Neural cell (in vitro differentiated cells): Measurements from ENCODE around the gene ARFGAP1. TPM values are rescaled to one million over a fixed set of nuclear protein-coding genes. Genes with fewer than 3 reads are reported as not detected.

ENCODE experiments used
- H2AFZ ChIP-seq: fragments of 200-600, 300-800 bp; sonication (generic), shearing (Covaris generic); 2 replicates; pipeline ENCODE4 v1.6.0; 2014; ENCODE audit warnings: low read depth, mild to moderate bottlenecking, antibody characterized with exemption, low read length, moderate library complexity
- H3F3A ChIP-seq: fragments of 200-600 bp; shearing (Covaris generic); 2 replicates; pipeline ENCODE4 v1.6.1; 2016; ENCODE audit warnings: mild to moderate bottlenecking, moderate library complexity, mixed read lengths, antibody characterized with exemption, low read length; ENCODE audit not compliant: insufficient read depth, poor library complexity, severe bottlenecking
- H3K27ac ChIP-seq: fragments of 200-600, 300-800 bp; sonication (generic), shearing (Covaris generic); 2 replicates; pipeline ENCODE4 v1.5.1; 2014; ENCODE audit warnings: mild to moderate bottlenecking, low read length, moderate library complexity
- H3K27me3 ChIP-seq: fragments of 300-800, 200-600 bp; sonication (generic), shearing (Covaris generic); 2 replicates; pipeline ENCODE4 v1.6.0; 2014; ENCODE audit warnings: mild to moderate bottlenecking, low read depth, low read length, moderate library complexity; ENCODE audit not compliant: insufficient read depth
- H3K36me3 ChIP-seq: fragments of 300-800, 200-600 bp; sonication (generic), shearing (Covaris generic); 2 replicates; pipeline ENCODE4 v1.5.1; 2014; ENCODE audit warnings: mild to moderate bottlenecking, antibody characterized with exemption, low read length, moderate library complexity; ENCODE audit not compliant: insufficient read depth
- H3K4me2 ChIP-seq: fragments of 300-800, 200-600 bp; sonication (generic), shearing (Covaris generic); 2 replicates; pipeline ENCODE4 v1.6.0; 2014; ENCODE audit warnings: mild to moderate bottlenecking, low read length
- H3K4me3 ChIP-seq: fragments of 300-800, 200-600 bp; sonication (generic), shearing (Covaris generic); 2 replicates; pipeline ENCODE4 v1.5.1; 2014; ENCODE audit warnings: mild to moderate bottlenecking, low read length, moderate library complexity
- H3K79me2 ChIP-seq: fragments of 200-600 bp; shearing (Covaris generic); replicated peaks from 2 replicates; pipeline ENCODE4 v1.6.0; 2014; ENCODE audit warnings: mild to moderate bottlenecking, low read length, moderate library complexity; ENCODE audit not compliant: insufficient read depth
- H3K9ac ChIP-seq: fragments of 300-800, 200-600 bp; sonication (generic), shearing (Covaris generic); 2 replicates; pipeline ENCODE4 v1.6.1; 2016; ENCODE audit warnings: mild to moderate bottlenecking, low read length, mixed read lengths
- H3K9me2 ChIP-seq: fragments of 200-600 bp; shearing (Covaris generic); 2 replicates; pipeline ENCODE4 v1.6.1; 2016; ENCODE audit warnings: mild to moderate bottlenecking, low read length, mixed read lengths; ENCODE audit not compliant: insufficient read depth
- H3K9me3 ChIP-seq: fragments of 200-600, 300-800 bp; sonication (generic), shearing (Covaris generic); 2 replicates; pipeline ENCODE4 v1.6.1; 2016; ENCODE audit warnings: mild to moderate bottlenecking, mixed run types, low read length, moderate library complexity, mixed read lengths
- H4K20me1 ChIP-seq: fragments of 200-600 bp; shearing (Covaris generic); 2 replicates; pipeline ENCODE4 v1.6.1; 2016; ENCODE audit warnings: mild to moderate bottlenecking, mixed run types; ENCODE audit not compliant: insufficient read depth
- EP300 ChIP-seq: fragments of 450-650 bp; conservative IDR thresholded peaks from 2 replicates; pipeline ENCODE4 v1.6.1; 2014; ENCODE audit warnings: antibody characterized with exemption, mild to moderate bottlenecking, moderate library complexity; ENCODE audit not compliant: poor library complexity, severe bottlenecking
- EZH2 ChIP-seq: fragments of 200-600, 300-800 bp; shearing (Covaris generic), sonication (generic); IDR thresholded peaks from 2 replicates; pipeline ENCODE4 v1.6.1; 2014; ENCODE audit warnings: antibody characterized with exemption, low read length, borderline replicate concordance, mild to moderate bottlenecking; ENCODE audit not compliant: insufficient read depth, poor library complexity, severe bottlenecking
- MXI1 ChIP-seq: fragments of 450-650 bp; conservative IDR thresholded peaks from 2 replicates; pipeline ENCODE4 v1.6.1; 2014; ENCODE audit warnings: antibody characterized with exemption, mild to moderate bottlenecking; ENCODE audit not compliant: poor library complexity, severe bottlenecking
- POLR2AphosphoS5 ChIP-seq: IDR thresholded peaks from 2 replicates; pipeline ENCODE4 v1.6.1; 2012
- RAD21 ChIP-seq: fragments of 450-650 bp; conservative IDR thresholded peaks from 2 replicates; pipeline ENCODE4 v1.6.1; 2014; ENCODE audit warnings: antibody characterized with exemption, mild to moderate bottlenecking, moderate library complexity
- SMC3 ChIP-seq: fragments of 450-650 bp; conservative IDR thresholded peaks from 2 replicates; pipeline ENCODE4 v1.6.1; 2014; ENCODE audit warnings: antibody characterized with exemption, mild to moderate bottlenecking, moderate library complexity; ENCODE audit not compliant: poor library complexity
- TAF1 ChIP-seq: IDR thresholded peaks from 2 replicates; pipeline ENCODE4 v1.6.1; 2012; ENCODE audit warnings: low read depth
- polyA plus RNA-seq: library from polyadenylated mRNA; depleted of rRNA; stranded (reverse); fragments of >200 nt; gene quantifications from 2 replicates; pipeline ENCODE4 v1.2.3, GENCODE V29; 2014
- TF ChIP-seq, protein P1 (sequence below): fragments of 450-650 bp; IDR thresholded peaks from 2 replicates; pipeline ENCODE4 v1.5.1; 2014; ENCODE audit warnings: antibody characterized with exemption, mild to moderate bottlenecking, moderate library complexity; ENCODE audit not compliant: poor library complexity, severe bottlenecking
- TF ChIP-seq, protein P2 (sequence below): IDR thresholded peaks from 2 replicates; pipeline ENCODE4 v1.6.1; 2012; ENCODE audit warnings: borderline replicate concordance

The ARFGAP1 gene
- polyA plus RNA-seq, 1 donor from 2014 or later: 70.2 TPM

DNA sequence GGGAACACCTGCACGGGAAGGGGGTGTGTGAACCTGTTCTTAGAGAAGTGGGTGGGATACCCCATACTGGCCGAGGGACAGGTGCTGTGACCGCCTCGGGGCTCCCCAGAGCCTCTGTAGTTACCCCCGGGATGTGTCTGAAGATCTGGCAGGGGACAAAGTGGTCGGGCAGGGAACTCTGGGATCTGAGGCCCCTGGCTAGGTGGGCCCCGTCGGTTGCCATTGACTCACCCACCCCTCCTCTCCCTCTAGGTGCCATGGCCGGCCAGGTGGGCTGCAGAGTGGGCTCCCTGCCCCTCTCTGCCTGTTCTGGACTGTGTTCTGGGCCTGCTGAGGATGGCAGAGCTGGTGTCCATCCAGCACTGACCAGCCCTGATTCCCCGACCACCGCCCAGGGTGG is 32.6 kb upstream of the ARFGAP1 start:
- no peak overlapping the region for H3K9ac ChIP-seq
- H3K4me3 ChIP-seq: no peak overlapping the region
- H3K9me3 ChIP-seq: no peaks in the 10 kb centered on the region
- TF ChIP-seq EP300 (no peak), RAD21 (no peak), SMC3 (no peak), EZH2 (no peak), POLR2AphosphoS5 (no peak), MXI1 (no peak), TAF1 (no peak)
- TF ChIP-seq, protein P1, sequence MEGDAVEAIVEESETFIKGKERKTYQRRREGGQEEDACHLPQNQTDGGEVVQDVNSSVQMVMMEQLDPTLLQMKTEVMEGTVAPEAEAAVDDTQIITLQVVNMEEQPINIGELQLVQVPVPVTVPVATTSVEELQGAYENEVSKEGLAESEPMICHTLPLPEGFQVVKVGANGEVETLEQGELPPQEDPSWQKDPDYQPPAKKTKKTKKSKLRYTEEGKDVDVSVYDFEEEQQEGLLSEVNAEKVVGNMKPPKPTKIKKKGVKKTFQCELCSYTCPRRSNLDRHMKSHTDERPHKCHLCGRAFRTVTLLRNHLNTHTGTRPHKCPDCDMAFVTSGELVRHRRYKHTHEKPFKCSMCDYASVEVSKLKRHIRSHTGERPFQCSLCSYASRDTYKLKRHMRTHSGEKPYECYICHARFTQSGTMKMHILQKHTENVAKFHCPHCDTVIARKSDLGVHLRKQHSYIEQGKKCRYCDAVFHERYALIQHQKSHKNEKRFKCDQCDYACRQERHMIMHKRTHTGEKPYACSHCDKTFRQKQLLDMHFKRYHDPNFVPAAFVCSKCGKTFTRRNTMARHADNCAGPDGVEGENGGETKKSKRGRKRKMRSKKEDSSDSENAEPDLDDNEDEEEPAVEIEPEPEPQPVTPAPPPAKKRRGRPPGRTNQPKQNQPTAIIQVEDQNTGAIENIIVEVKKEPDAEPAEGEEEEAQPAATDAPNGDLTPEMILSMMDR: no peak
- TF ChIP-seq, protein P2, sequence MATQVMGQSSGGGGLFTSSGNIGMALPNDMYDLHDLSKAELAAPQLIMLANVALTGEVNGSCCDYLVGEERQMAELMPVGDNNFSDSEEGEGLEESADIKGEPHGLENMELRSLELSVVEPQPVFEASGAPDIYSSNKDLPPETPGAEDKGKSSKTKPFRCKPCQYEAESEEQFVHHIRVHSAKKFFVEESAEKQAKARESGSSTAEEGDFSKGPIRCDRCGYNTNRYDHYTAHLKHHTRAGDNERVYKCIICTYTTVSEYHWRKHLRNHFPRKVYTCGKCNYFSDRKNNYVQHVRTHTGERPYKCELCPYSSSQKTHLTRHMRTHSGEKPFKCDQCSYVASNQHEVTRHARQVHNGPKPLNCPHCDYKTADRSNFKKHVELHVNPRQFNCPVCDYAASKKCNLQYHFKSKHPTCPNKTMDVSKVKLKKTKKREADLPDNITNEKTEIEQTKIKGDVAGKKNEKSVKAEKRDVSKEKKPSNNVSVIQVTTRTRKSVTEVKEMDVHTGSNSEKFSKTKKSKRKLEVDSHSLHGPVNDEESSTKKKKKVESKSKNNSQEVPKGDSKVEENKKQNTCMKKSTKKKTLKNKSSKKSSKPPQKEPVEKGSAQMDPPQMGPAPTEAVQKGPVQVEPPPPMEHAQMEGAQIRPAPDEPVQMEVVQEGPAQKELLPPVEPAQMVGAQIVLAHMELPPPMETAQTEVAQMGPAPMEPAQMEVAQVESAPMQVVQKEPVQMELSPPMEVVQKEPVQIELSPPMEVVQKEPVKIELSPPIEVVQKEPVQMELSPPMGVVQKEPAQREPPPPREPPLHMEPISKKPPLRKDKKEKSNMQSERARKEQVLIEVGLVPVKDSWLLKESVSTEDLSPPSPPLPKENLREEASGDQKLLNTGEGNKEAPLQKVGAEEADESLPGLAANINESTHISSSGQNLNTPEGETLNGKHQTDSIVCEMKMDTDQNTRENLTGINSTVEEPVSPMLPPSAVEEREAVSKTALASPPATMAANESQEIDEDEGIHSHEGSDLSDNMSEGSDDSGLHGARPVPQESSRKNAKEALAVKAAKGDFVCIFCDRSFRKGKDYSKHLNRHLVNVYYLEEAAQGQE: no peak
- no peaks in the 10 kb centered on the region for H3K79me2 ChIP-seq
- H4K20me1 ChIP-seq: no peaks in the 10 kb centered on the region
- H3K9me2 ChIP-seq: no peaks in the 10 kb centered on the region
- no peak overlapping the region for H3K27ac ChIP-seq
- H3K4me2 ChIP-seq: no peak overlapping the region
- no peaks in the 10 kb centered on the region for H3K36me3 ChIP-seq
- no peaks in the 10 kb centered on the region for H3F3A ChIP-seq
- no peak overlapping the region for H2AFZ ChIP-seq
- no peaks in the 10 kb centered on the region for H3K27me3 ChIP-seq

DNA sequence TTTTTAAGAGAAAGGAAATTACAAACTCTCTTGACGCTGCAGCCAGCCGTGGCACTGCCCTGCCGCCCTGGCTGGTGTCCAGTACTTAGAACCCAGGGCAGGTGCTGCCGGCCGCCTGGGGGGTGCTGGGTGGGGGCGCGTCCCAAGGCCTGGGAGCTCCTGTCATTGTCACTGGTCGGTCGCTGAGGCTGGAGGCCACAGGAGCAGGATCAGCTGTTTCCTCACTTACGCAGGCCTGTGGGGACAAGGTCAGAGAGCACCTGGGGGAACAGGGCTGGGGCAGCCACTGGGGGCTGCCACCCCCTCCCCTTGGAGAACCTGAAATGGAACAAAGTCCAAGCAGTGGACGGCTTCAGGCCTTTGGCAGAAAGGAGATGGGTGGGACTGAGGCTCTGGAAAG is 31.3 kb upstream of the ARFGAP1 start:
- no peaks in the 10 kb centered on the region for H3K9me2 ChIP-seq
- no peaks in the 10 kb centered on the region for H3F3A ChIP-seq
- H3K4me2 ChIP-seq: no peak overlapping the region
- no peaks in the 10 kb centered on the region for H3K9me3 ChIP-seq
- H3K4me3 ChIP-seq: no peak overlapping the region
- no peaks in the 10 kb centered on the region for H3K79me2 ChIP-seq
- H4K20me1 ChIP-seq: no peaks in the 10 kb centered on the region
- H2AFZ ChIP-seq: no peak overlapping the region
- H3K36me3 ChIP-seq: no peaks in the 10 kb centered on the region
- TF ChIP-seq MXI1 (no peak), POLR2AphosphoS5 (no peak), RAD21 (no peak), EZH2 (no peak), TAF1 (no peak), EP300 (no peak), SMC3 (no peak)
- TF ChIP-seq, protein P1: no peak
- TF ChIP-seq, protein P2: no peak
- H3K27ac ChIP-seq: no peak overlapping the region
- no peaks in the 10 kb centered on the region for H3K27me3 ChIP-seq
- no peak overlapping the region for H3K9ac ChIP-seq
